K562 (cell line): ENCODE measurements around the gene FOXJ3. TPM values are rescaled to one million over a fixed set of nuclear protein-coding genes. Genes with fewer than 3 reads are reported as not detected.

Experiments
- DIDO1 ChIP-seq: fragments of 450-650 bp; IDR thresholded peaks from 2 replicates; pipeline ENCODE4 v1.6.1; 2016; ENCODE audit warnings: low read depth, missing biosample characterization, missing genetic modification characterization
- KLF6 ChIP-seq: fragments of 250-450 bp; sonication (Bioruptor Pico); IDR thresholded peaks from 2 replicates; pipeline ENCODE4 v1.4.0; 2020; ENCODE audit warnings: mild to moderate bottlenecking, moderate library complexity, borderline replicate concordance
- TFAM ChIP-seq: fragments of 250-450 bp; sonication (Bioruptor Pico); conservative IDR thresholded peaks from 2 replicates; pipeline ENCODE4 v1.5.0; 2021; ENCODE audit warnings: mild to moderate bottlenecking, moderate library complexity
- ZNF561 ChIP-seq: fragments of 450-650 bp; formaldehyde crosslinking; conservative IDR thresholded peaks from 2 replicates; pipeline ENCODE4 v1.4.0; 2020; ENCODE audit warnings: mild to moderate bottlenecking, moderate library complexity
- polyA plus RNA-seq, 8 experiments: library from polyadenylated mRNA; depleted of rRNA in 4 of 8; stranded (reverse) in 5 of 8; unstranded in 3 of 8; fragments of >200 nt; fragmentation: Nextera tagmentation in 2 of 8; fragmentation: Illumina TruSeq in 1 of 8; extraction: Ambion mirVana in 2 of 8; extraction: Trizol in 1 of 8; gene quantifications; 2 replicates each; pipeline versions ENCODE4 v1.2.1 to v1.2.3, GENCODE V29; 2011 to 2014; ENCODE audit warnings: inconsistent platforms in 1 of 8, missing spikeins in 1 of 8
- total RNA-seq, 7 experiments: library from RNA; depleted of rRNA in 6 of 7; stranded (reverse); fragments of >200 nt in 6 of 7; fragmentation: Illumina TruSeq in 2 of 7; extraction: Trizol in 2 of 7; gene quantifications; 2 replicates each; pipeline versions ENCODE4 v1.2.1 to v1.2.3, GENCODE V29; 2011 to 2021; ENCODE audit warnings: low replicate concordance in 1 of 7
- TF ChIP-seq, protein P1 (sequence below): fragments of 200-800 bp; sonication (Bioruptor generic); IDR thresholded peaks from 2 replicates; pipeline ENCODE4 v1.6.1; 2017; ENCODE audit warnings: missing genetic modification characterization, missing compliant biosample characterization
- TF ChIP-seq, protein P2 (sequence below): fragments of 250-450 bp; sonication (Bioruptor Pico); IDR thresholded peaks from 2 replicates; pipeline ENCODE4 v1.5.1; 2021; ENCODE audit warnings: mild to moderate bottlenecking

The FOXJ3 gene
- total and polyA plus RNA-seq, 9 of the 15 experiments (the other 6 are each of a cell fraction or from before 2014, with no cell fraction given) = 8.7 to 35.3 (median 23.4) TPM

DNA sequence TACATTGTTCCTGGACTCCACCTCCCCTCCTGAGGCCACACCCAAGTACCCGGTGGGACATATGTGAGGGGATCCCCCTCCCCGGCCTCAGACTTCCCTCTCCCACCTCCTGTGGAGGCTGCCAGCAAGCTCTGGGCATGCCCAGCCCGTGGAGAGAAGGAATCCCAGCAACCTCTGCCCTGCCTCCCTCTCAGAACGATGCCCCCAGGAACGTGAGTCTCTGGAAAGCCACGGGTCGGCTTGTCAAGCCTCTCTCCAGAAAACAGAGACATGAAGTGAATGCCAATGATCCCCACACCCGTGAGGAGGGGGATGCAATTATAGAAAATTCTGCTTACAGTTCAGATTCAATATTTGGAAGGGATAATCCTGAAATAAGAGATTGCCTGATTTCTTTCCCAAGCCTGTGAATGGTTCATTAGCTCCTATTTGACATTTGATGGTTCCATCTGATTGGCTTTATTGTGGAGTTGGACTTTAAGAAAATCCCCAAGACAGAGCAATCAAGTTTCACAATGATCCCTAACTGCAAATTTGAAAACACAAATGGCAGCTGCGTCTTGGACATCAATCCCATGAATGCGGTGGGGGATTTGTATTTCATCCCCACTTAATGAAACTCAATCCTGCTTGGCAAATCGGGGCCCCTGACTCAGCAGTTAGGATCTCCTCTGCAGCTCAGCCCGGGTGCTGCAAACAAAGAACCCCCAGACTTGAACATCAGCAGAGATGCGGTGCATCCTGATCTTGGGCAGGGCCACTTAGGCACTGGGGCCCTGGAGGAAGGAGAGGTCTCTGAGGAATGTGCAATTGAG lies 190.9 kb downstream of the FOXJ3 start (continued):
- TF ChIP-seq, protein P1, sequence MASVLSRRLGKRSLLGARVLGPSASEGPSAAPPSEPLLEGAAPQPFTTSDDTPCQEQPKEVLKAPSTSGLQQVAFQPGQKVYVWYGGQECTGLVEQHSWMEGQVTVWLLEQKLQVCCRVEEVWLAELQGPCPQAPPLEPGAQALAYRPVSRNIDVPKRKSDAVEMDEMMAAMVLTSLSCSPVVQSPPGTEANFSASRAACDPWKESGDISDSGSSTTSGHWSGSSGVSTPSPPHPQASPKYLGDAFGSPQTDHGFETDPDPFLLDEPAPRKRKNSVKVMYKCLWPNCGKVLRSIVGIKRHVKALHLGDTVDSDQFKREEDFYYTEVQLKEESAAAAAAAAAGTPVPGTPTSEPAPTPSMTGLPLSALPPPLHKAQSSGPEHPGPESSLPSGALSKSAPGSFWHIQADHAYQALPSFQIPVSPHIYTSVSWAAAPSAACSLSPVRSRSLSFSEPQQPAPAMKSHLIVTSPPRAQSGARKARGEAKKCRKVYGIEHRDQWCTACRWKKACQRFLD (CRISPR knock-in tag) = no peak
- TF ChIP-seq KLF6 (CRISPR knock-in tag) = no peak
- no peak for TF ChIP-seq DIDO1 (tag)
- TF ChIP-seq TFAM (CRISPR knock-in tag) = no peak
- no peak for TF ChIP-seq ZNF561
- TF ChIP-seq, protein P2, sequence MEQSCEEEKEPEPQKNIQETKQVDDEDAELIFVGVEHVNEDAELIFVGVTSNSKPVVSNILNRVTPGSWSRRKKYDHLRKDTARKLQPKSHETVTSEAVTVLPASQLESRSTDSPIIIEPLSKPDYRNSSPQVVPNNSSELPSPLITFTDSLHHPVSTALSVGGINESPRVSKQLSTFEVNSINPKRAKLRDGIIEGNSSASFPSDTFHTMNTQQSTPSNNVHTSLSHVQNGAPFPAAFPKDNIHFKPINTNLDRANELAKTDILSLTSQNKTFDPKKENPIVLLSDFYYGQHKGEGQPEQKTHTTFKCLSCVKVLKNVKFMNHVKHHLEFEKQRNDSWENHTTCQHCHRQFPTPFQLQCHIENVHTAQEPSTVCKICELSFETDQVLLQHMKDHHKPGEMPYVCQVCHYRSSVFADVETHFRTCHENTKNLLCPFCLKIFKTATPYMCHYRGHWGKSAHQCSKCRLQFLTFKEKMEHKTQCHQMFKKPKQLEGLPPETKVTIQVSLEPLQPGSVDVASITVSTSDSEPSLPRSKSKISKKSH = no peak
